Measurements from ENCODE around the gene LBHD1.
"Not testable (repeated sequence)": the region's sequence is repeated elsewhere in the genome, so short reads cannot be mapped to it uniquely, and the experiment has no call there.

The LBHD1 gene

DNA sequence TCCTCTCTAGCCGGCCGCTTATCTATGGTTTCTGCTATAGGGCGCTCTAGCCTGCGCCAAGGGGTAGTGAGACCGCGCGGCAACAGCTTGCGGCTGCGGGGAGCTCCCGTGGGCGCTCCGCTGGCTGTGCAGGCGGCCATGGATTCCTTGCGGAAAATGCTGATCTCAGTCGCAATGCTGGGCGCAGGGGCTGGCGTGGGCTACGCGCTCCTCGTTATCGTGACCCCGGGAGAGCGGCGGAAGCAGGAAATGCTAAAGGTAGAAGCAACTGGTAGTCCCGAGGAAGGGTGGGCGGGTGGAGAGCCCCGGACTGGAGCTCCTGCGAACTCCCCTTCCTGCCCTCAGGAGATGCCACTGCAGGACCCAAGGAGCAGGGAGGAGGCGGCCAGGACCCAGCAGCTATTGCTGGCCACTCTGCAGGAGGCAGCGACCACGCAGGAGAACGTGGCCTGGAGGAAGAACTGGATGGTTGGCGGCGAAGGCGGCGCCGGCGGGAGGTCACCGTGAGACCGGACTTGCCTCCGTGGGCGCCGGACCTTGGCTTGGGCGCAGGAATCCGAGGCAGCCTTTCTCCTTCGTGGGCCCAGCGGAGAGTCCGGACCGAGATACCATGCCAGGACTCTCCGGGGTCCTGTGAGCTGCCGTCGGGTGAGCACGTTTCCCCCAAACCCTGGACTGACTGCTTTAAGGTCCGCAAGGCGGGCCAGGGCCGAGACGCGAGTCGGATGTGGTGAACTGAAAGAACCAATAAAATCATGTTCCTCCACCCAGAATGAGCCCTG, at the start of gene LBHD1, which contains the start of gene UQCC3:
Gene LBHD1, minus strand, starts transcription at position 660 of the 782 bp plus-strand sequence. CDS start 2,236 bp downstream, outside the sequence.
Gene UQCC3, plus strand, starts transcription at position 66 of the 782 bp plus-strand sequence. Its CDS starts 73 bp downstream, at position 139.
- DNase-seq (ENCODE audit: low spot score) = peak; percentile 72

DNA sequence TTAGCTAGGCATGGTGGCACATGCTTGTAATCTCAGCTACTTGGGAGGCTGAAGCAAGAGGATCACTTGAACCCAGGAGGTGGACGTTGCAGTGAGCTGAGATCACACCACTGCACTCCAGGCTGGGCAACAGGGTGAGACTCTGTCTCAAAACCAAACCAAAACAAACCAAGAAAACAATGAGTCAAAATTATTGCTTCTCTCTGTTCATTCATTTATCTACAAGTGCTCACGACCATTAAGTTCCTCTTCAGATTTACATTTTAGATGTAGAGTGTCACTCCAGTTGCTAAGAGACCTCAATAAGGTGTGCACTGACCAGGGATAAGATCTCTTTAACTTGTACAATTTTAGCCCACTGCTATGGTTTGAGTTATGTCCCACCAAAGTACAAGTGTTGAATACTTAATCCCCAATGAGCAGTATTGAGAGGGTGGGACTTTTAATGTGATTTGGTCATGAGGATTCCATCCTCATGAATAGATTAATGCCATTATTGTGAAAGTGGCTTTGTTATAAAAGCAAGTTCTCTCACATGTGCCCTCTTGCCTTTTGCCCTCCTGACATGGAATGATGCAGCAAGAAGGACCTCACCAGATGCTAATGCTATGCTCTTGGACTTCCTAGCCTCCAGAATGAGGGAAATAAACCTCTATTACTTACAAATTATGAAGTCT, 47.4 kb upstream of the LBHD1 start:
- no peak for DNase-seq (ENCODE audit: low spot score)

DNA sequence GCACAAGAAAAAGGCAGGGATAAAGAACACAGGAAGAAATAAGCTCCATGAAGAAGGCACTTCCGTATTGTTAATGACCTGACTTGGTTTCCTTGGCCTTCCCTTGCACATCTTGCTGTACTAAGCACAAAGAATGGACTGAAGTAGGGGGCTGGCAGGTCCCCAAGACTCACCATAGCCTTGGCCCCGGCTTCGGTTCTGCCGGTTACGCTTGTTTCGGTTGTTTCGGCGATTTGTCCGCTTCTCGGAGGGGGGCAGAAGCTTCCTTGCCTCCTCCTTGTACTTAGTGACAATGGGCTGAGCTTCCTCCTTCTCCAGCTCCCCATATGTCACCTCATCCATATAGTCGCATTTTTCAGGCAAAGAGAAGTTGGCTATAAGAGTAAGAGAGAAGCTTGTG, 44.7 kb upstream of the LBHD1 start:
- DNase-seq (ENCODE audit: low spot score) = no peak

DNA sequence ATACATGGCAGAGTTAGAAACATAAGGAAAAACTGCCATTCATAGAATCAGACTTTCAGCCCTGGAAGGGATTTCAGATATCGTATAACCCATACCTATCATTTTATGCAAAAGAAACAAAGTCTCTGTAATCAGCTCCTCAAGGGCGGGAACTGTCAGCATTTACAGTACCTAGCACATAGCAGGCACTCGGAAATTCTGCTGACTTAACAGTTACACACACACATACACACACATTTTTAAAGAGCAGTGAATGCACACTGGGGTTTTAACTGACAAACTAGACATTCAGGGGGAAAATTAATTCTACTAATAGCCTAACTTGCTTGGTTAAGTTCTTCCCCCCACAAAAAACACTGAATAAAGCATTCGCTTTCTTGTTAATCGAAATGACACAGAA, 44.1 kb upstream of the LBHD1 start:
- no peak for DNase-seq (ENCODE audit: low spot score)

DNA sequence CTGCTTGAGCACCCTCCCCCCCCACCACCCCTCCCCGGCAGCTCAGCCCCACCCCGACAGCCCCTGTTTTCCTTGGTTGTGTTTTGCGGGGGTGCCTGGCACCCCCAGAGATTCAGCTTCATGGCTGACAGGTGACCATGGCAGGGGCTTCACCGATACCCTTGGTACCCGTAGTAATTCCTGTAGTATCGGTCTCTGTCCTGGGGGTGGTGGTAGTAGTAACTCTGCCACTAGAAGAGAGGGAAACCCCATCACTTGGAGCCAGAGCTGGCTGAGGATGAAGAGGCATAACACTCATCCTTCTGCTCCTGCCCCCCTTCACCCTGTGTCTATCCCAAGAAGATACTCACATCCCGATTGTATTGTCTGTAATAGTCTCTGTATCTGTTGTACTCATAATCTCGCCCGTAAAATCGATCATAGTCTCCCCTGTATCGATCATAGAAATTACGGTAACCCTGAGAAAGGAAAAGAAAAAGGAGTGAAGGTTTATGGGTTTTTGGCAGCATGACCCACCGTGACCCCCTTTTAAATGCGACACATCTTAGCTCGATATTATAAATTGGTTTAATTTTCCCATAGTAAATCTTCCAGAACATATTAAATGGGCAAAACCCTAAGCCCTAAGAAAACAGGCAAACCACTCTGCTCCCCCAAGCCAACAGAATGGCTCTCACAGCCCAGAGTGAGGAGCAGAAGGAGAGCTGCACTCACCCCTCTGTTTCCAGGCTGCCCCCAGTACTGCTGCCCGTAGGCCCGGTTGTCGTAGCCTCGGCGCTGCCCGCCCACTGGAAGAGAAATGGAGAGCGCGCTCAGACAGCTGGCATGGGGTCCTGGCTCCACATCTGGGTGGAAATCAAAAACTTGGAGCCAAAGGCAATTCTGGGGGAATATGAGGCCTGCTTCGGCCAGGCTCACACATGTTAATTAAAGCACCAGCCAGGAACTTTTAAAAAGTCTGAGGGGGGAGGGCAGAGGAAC, 43.4 kb upstream of the LBHD1 start:
- DNase-seq (ENCODE audit: low spot score) = no peak

DNA sequence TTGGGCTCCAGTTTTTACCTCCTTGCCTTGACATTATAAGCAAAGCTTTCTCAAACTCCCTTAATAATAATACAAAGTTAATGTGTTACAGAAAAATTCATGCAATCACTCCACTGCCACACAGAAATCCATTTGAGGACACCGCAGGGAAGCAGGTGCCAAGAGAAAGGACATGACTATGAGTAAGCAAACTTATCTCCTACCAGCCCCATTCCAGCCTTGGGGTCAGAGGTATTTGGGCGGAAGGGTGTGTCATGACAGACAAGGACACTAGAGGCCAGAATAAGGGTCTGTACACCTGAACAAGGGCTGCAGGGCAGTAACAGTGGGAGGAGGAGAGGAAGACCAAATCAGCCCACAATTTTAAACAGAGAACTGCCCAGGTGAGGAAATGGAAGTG, 41.3 kb upstream of the LBHD1 start:
- no peak for DNase-seq (ENCODE audit: low spot score)

DNA sequence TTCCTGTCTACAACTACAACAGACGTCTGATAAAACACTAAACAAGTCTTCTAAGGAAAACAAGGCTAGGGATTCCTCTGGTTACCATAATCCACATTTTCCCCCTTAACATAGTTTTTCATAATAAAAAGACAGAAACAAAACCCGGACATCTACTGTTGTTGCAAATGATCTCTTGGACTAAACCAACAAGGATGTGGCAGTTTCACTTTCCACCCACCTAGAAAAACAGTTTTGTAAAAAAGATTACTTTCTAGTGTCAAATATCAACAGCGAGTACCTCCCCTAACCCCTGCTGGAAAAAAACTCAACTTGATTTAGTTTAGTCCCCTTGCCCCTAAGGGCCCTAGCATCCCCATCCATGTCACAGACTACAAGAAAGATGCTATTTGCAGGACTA, 40.8 kb upstream of the LBHD1 start:
- DNase-seq (ENCODE audit: low spot score) = no peak

DNA sequence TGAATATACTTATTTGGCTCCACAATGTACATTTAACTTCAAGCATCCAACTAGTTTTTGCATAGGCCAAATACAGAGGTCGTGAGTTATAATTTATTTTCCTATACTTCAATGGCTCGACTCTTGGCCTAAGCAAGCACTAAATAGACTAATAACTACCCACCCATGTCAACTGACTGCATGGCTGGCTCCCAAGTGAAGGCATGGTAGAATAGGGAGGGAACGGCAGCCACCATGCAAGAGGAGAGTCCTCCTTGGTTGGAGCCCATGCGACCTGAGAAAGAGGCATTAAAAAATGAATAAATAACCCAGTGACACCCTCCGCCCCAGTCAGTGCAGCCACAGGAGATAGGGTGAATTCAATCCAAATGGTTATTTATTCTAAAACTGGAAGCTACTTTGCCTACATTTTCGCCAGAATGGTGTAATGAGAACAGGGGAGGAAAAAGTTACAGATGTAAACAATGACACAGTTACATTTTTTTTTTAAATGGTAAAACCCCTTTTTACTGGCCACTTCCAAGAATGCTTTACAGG, 40.3 kb upstream of the LBHD1 start:
- no peak for DNase-seq (ENCODE audit: low spot score)

DNA sequence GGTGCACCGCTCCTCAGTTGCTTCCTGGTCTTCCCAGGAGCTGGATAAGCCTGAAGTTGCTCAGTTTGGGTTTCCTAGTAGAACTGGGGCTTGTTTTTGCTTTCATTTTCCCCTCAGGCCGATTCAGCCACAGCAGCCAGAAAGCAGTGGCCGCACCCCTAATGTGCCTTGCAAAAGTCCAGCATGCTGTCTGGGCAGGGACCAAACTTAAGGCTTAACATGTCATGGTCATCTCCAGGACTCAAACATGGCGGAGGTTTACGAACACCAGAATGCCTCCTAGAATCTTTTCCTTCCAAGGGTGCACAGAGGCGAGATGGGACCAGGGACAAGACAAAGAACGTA, 37.9 kb upstream of the LBHD1 start:
- no peak for DNase-seq (ENCODE audit: low spot score)

DNA sequence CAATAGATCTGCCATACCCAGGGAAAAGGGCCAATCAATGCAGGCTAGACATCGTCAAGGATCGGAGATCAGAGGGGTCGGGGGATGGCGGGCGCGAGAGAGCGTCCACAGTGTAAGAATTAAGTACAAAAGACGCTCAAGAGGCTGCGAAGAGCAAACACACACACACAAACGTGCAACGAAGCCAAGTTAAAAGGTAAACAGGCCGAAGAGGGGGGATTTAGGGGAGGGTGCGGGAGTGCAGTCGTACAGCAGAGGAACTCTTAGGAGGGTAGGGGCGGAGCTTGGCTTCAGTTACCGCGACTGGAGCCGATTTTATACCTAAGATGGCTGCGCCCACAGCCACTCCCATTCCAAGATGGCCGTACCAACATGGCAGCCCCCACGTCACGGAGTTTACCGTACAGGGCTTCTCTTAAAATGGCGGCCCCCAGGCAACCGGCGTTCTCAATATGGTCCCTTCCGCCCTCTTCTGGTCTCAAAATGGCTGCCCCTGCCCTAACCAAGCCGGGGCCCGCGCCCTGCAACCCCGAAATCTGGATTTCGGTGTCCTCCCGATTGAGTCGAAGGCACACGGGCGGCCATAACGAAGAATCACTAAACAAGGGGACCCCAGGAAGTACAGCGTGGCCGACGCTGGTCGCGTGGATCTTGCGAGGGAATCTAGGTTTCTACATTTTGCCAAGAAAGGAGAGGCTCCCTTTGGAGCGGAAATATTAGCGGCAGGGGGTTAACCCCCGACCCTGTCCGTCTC, 37.4 kb upstream of the LBHD1 start:
- DNase-seq (ENCODE audit: low spot score) = peak; percentile 98

DNA sequence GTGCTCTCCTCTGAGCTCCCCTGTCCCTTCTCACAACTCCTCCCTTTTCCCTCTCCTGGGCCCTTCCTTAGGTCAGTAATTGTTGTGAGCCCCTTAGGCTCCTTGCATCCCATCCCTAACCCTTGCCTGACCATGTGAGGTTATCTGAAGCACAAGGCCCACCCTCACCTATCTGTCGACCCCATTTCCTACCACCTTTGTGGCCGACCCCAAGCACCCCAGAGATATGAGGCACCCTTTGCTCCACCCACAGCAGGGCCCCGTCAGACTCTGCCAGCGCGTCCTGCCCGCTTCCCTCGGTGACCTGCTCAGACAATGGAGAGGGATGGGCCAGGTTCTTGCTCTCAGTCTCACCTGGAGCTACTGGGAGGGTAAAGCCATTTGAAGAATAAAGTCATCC, 36.7 kb upstream of the LBHD1 start:
- DNase-seq (ENCODE audit: low spot score) = peak; percentile 46

DNA sequence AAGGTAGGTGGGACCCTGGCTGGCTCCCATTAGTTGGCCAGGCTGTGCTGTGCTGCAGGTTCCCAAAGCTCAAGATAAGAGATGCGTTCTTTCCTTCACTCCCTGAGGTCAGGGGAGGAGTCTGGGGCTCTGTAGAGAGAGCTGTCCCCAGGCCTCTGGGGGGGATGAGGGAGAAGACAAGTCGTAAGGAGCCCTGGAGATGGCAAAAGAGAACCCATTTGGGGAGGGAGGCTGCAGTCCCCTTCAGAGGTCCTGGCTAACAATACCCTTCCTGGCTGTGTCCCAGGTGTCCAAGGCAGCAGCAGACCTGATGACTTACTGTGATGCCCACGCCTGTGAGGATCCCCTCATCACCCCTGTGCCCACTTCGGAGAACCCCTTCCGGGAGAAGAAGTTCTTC, 36.3 kb upstream of the LBHD1 start:
- no peak for DNase-seq (ENCODE audit: low spot score)

DNA sequence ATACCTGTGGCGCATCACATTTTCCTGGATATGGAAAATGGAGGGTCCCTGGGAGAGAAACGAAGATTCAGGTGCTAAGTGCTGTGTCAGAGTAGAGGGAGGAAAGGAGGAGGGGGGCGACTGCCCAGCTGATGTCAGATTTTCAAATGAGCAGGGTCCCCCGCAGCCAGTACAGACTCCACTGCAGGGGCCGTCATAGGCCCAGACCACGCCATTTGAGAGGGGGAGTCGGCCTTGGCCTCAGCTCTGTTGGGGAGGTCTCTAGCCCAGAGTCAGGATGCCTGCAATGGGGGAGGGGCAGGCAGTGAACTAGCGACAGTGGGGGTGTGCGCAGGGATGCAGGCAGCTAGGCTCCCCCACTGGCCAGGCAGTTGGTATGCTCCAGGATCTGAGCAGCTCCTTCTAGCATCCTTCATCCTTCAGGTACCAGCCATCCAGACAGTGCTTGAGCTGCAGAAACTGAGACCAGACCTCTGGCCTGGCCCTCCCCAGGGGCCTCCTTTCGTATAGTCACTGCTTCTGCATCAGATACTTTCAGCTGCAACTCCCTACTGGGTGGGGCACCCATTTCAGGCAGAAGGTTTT, 35.3 kb upstream of the LBHD1 start, which contains the start of the genes BSCL2 and GNG3:
Gene BSCL2, minus strand, starts transcription at position 148 of the 585 bp plus-strand sequence. CDS start 229 bp downstream, outside the sequence.
Gene GNG3, plus strand, starts transcription at position 400 of the 585 bp plus-strand sequence. CDS start 620 bp downstream, outside the sequence.
- no peak for DNase-seq (ENCODE audit: low spot score)

DNA sequence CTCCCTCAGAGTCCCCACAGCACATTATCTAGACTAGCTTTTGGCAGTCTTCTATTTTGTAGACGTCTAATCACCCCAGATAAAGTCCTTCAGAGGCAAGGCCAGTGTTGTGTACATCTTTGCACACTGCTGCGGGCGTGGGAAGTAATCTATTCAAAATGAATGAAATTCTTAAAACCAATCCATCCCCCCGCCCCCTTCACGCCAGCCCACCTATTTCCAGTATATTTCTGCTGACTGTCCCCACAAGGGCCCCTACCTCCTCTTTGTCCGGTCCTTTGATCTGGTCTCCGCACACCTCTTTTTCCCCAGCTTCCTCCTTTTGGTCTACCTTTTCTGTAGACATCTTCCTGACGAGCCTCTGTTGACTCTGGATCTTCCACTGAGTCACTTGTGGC, 34.8 kb upstream of the LBHD1 start:
- DNase-seq (ENCODE audit: low spot score) = no peak

DNA sequence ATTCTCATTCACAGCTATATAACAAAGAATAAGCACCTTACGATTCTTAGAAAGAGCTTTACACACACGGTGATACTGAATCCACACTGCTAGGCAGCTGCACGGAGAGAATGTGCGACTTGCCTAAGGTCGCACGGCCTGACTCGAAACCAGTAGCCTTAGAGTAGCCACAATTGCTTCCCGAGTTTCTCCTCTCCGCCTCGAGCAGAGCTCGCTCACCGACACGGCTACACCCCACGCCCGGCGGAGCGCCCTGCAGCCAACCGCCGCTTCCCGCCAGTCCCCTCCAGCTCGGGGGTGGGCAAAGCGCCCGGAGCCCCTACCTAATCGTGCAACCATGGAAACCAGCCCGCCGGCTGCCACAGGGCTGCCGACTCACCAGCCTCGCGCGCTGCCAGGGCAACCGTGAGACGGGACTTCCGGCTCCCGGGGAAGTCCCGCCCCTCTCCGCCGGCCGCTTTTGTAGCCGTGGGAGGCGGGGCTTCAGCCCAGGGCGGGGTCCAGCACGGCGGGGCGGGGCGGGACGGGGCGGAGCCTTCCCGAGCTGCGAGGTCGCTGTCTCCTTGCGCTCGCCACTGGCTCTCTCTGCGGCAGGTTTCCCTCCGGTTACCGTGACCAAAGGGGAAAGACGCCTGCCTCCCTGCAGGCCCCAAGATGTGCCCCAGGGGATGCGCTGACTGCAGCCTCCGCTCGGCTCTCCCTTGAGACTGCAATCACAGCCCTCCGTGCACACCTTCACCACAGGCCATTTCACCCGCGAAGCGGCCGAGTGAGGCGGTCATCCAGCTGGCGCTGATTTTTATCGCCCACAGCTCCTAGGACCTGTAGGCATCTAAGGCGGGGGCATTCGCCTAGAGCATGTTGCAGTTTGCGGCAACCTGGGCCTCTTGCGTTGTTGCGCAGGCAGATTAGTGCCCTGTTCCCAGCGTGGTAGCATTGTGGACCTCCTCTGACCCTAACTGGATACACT, 34.1 kb upstream of the LBHD1 start:
- DNase-seq (ENCODE audit: low spot score) = peak; percentile 93

DNA sequence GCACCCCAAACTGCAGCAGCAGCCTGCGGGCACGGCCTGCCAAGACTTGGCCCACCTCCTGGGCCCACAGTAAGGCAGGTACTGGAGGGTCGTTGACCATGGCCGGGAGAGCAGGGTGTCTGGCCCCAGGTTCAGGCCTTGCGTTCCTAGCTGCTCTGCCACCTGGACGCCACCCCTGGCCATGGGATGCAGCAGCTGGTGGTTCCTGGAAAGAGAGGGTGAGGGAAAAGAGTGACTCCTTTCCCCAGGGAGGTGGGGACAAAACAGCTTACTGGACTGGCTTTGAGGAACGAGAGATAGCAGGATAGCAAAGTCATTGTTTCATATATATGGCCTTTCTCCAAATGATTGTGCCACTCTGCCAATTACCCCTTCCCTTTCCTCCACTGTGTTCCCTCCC, 33.3 kb upstream of the LBHD1 start:
- no peak for DNase-seq (ENCODE audit: low spot score)

DNA sequence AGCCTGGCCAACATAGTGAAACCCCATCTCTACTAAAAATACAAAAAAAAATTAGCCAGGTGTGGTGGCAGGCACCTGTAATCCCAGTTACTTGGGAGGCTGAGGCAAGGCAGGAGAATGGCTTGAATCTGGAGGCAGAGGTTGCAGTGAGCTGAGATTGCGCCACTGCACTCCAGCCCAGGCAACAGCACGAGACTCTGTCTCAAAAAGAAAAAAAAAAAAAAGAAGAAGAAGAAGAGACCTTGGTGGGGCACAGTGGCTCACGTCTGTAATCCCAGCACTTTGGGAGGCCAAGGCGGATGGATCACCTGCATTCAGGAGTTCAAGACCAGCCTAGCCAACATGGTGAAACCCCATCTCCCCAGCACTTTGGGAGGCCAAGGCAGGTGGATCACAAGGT, 31.9 kb upstream of the LBHD1 start:
- DNase-seq (ENCODE audit: low spot score) = not testable (repeated sequence)

DNA sequence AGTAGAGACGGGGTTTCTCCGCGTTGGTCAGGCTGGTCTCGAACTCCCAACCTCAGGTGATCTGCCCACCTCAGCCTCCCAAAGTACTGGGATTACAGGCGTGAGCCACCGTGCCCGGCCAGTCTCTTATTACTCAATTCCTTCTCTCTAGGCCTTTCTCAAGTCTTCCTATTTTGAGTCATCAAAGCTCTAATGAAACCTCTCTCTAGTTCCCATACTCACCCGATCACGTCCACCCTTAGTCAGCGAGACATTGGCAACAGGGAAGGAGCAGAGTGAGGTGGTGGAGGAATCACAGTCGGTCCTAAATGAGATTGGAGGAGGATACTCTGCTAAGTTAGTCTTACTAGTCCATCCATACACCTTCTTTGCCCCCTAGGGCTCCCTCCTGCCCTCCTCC, 30.2 kb upstream of the LBHD1 start:
- no peak for DNase-seq (ENCODE audit: low spot score)

DNA sequence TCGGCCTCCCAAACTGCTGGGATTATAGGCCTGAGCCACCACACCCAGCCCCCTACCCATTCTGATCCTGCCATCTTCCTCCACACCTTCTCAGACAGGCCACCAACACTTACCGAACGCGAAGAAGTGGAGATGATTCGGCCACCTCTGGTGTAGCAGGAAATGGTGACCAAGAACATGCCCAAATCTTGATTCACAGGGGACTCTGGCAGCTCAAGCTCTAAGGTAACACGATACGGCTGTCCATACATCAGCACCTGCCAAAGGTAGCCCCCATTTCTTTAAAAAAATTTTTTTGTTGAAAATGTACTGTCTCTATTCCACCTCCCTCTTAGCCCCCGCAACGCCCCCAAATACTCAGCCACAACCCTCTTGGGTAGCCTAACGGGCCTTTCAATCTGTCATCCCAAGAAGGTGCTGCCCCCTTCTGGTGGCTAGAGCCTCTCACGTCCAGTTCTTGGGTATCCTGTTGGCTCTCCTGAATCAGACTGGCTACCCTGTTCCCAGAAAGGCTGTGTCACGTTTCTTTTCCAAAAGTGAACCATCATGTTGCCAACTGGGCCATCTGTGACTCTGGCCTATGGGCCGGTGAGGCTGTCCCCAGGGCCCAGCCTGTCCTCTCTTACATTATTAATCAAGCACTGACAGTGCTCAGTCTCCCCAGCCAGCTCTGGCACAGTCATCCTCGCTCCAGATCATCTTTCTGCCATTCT, 22.5 kb upstream of the LBHD1 start:
- DNase-seq (ENCODE audit: low spot score) = peak; percentile 81
